H9 (cell line): Measurements from ENCODE around the gene SCAF1. TPM values are rescaled to one million over a fixed set of nuclear protein-coding genes. Genes with fewer than 3 reads are reported as not detected.

Source experiments
- DNase-seq: peaks from one replicate; pipeline ENCODE4 v3.0.0-alpha.2; 2017
- H2AFZ ChIP-seq: one replicate; pipeline ENCODE4 v1.6.1; 2013; ENCODE audit warnings: mild to moderate bottlenecking, low read length, control low read depth, moderate library complexity
- H2AK5ac ChIP-seq: 2 replicates; pipeline ENCODE4 v1.6.1; 2013; ENCODE audit warnings: low read length, control low read depth, mixed read lengths; ENCODE audit not compliant: insufficient read length
- H2BK120ac ChIP-seq: one replicate; pipeline ENCODE4 v1.6.1; 2013; ENCODE audit warnings: low read depth, mild to moderate bottlenecking, low read length, control low read depth, inconsistent platforms; ENCODE audit not compliant: poor library complexity, severe bottlenecking
- H2BK12ac ChIP-seq: 2 replicates; pipeline ENCODE4 v1.6.1; 2013; ENCODE audit warnings: low read length, control low read depth, mixed read lengths, low read depth; ENCODE audit not compliant: insufficient read length
- H2BK15ac ChIP-seq: 2 replicates; pipeline ENCODE4 v1.6.1; 2013; ENCODE audit warnings: low read depth, low read length, control low read depth
- H2BK20ac ChIP-seq: one replicate; pipeline ENCODE4 v1.6.1; 2013; ENCODE audit warnings: low read depth, mild to moderate bottlenecking, low read length, control low read depth, inconsistent platforms; ENCODE audit not compliant: poor library complexity, severe bottlenecking
- H2BK5ac ChIP-seq: 2 replicates; pipeline ENCODE4 v1.6.1; 2013; ENCODE audit warnings: low read length, control low read depth, mixed read lengths; ENCODE audit not compliant: insufficient read length
- H3K14ac ChIP-seq: 2 replicates; pipeline ENCODE4 v1.6.1; 2013; ENCODE audit warnings: low read length, control low read depth; ENCODE audit not compliant: insufficient read depth
- H3K18ac ChIP-seq: 2 replicates; pipeline ENCODE4 v1.6.1; 2013; ENCODE audit warnings: low read depth, mild to moderate bottlenecking, mixed read lengths, low read length, control low read depth; ENCODE audit not compliant: insufficient read length
- H3K23ac ChIP-seq: 2 replicates; pipeline ENCODE4 v1.6.1; 2013; ENCODE audit warnings: low read length, control low read depth, mixed read lengths, low read depth; ENCODE audit not compliant: insufficient read length
- H3K23me2 ChIP-seq: 2 replicates; pipeline ENCODE4 v1.6.1; 2013; ENCODE audit warnings: low read depth, mild to moderate bottlenecking, mixed read lengths, low read length, control low read depth; ENCODE audit not compliant: insufficient read length, poor library complexity, severe bottlenecking
- H3K27ac ChIP-seq: 2 replicates; pipeline ENCODE4 v1.5.1; 2013; ENCODE audit warnings: low read length, control low read depth, mixed read lengths, low read depth; ENCODE audit not compliant: insufficient read length
- H3K27me3 ChIP-seq: 2 replicates; pipeline ENCODE4 v1.6.1; 2013; ENCODE audit warnings: low read length, control low read depth, inconsistent platforms; ENCODE audit not compliant: insufficient read depth
- H3K4ac ChIP-seq: 2 replicates; pipeline ENCODE4 v1.6.1; 2013; ENCODE audit warnings: low read depth, mild to moderate bottlenecking, control low read depth, inconsistent platforms, low read length, moderate library complexity
- H3K4me1 ChIP-seq: 2 replicates; pipeline ENCODE4 v1.6.1; 2013; ENCODE audit warnings: low read length, control low read depth, inconsistent platforms; ENCODE audit not compliant: insufficient read depth
- H3K4me2 ChIP-seq: 2 replicates; pipeline ENCODE4 v1.6.1; 2013; ENCODE audit warnings: low read length, control low read depth, mixed read lengths; ENCODE audit not compliant: insufficient read length, insufficient read depth
- H3K56ac ChIP-seq: 2 replicates; pipeline ENCODE4 v1.6.1; 2013; ENCODE audit warnings: low read depth, mild to moderate bottlenecking, mixed read lengths, low read length, control low read depth; ENCODE audit not compliant: insufficient read length
- H3K79me1 ChIP-seq: 2 replicates; pipeline ENCODE4 v1.6.1; 2013; ENCODE audit warnings: low read depth, mild to moderate bottlenecking, moderate library complexity, low read length, control low read depth, inconsistent platforms; ENCODE audit not compliant: insufficient read depth, poor library complexity, severe bottlenecking
- H3K79me2 ChIP-seq: 2 replicates; pipeline ENCODE4 v1.6.1; 2013; ENCODE audit warnings: low read length, control low read depth, inconsistent platforms; ENCODE audit not compliant: insufficient read depth
- H3K9ac ChIP-seq: 2 replicates; pipeline ENCODE4 v1.6.1; 2013; ENCODE audit warnings: low read length, control low read depth, mixed read lengths; ENCODE audit not compliant: insufficient read length; ENCODE audit errors: extremely low read depth
- H3K9me3 ChIP-seq: one replicate; pipeline ENCODE4 v1.6.1; 2013; ENCODE audit warnings: low read depth, low read length, inconsistent platforms; ENCODE audit not compliant: control insufficient read depth
- H3T11ph ChIP-seq: one replicate; pipeline ENCODE4 v1.6.1; 2013; ENCODE audit warnings: mild to moderate bottlenecking, low read length, control low read depth, inconsistent platforms
- H4K20me1 ChIP-seq: one replicate; pipeline ENCODE4 v1.6.1; 2013; ENCODE audit not compliant: control insufficient read depth, insufficient read length, insufficient read depth
- H4K5ac ChIP-seq: 2 replicates; pipeline ENCODE4 v1.6.1; 2013; ENCODE audit warnings: low read depth, mild to moderate bottlenecking, mixed read lengths, low read length, control low read depth; ENCODE audit not compliant: insufficient read length
- H4K8ac ChIP-seq: replicated peaks from 2 replicates; pipeline ENCODE4 v1.6.1; 2013; ENCODE audit warnings: low read length, control low read depth, mixed read lengths, low read depth; ENCODE audit not compliant: insufficient read length
- H4K91ac ChIP-seq: 2 replicates; pipeline ENCODE4 v1.6.1; 2013; ENCODE audit warnings: low read depth, mild to moderate bottlenecking, moderate library complexity, mixed read lengths, low read length, control low read depth; ENCODE audit not compliant: insufficient read length
- H3K27ac Mint-ChIP-seq, 3 experiments: 2 replicates in 2 of 3; 3 replicates in 1 of 3; pipeline ENCODE4 v1.8.0; 2020 to 2021; ENCODE audit warnings: mixed read lengths in 3 of 3, mild to moderate bottlenecking in 1 of 3, moderate library complexity in 1 of 3
- H3K27me3 Mint-ChIP-seq: 2 replicates; pipeline ENCODE4 v1.8.0; 2021; ENCODE audit warnings: low read depth, mild to moderate bottlenecking, moderate library complexity, mixed read lengths
- H3K36me3 Mint-ChIP-seq, 3 experiments: 2 replicates in 2 of 3; 3 replicates in 1 of 3; pipeline ENCODE4 v1.8.0; 2020 to 2021; ENCODE audit warnings: low read depth in 3 of 3, mixed read lengths in 3 of 3; ENCODE audit not compliant: insufficient read depth in 1 of 3
- H3K4me1 Mint-ChIP-seq, 2 experiments: 2 replicates each; pipeline ENCODE4 v1.8.0; 2020; ENCODE audit warnings: mixed read lengths in 2 of 2
- H3K4me3 Mint-ChIP-seq, 2 experiments: 2 replicates in 1 of 2; 3 replicates in 1 of 2; pipeline ENCODE4 v1.8.0; 2020 to 2021; ENCODE audit warnings: mild to moderate bottlenecking in 2 of 2, mixed read lengths in 2 of 2, moderate library complexity in 1 of 2
- H3K9me3 Mint-ChIP-seq, 2 experiments: 2 replicates in 1 of 2; 3 replicates in 1 of 2; pipeline ENCODE4 v1.8.0; 2020; ENCODE audit warnings: mild to moderate bottlenecking in 2 of 2, mixed read lengths in 2 of 2, moderate library complexity in 1 of 2
- WGBS: extraction: QIAGEN DNeasy Blood & Tissue Kit; methylation state at CpG from one replicate; pipeline ENCODE4 v1.1.7; 2013; ENCODE audit warnings: missing lambda C conversion rate, low lambda C conversion rate, mixed read lengths; ENCODE audit not compliant: insufficient read length; ENCODE audit errors: extremely low coverage; 5-methylcytosine and 5-hydroxymethylcytosine counted together
- total RNA-seq: library from RNA; stranded (reverse); gene quantifications from 2 replicates; pipeline ENCODE4 v1.2.1, GENCODE V29; 2021
- TF ChIP-seq, protein P1 (sequence below): fragments of 200-600 bp; sonication (generic); conservative IDR thresholded peaks from 3 replicates; pipeline ENCODE4 v1.8.0; 2021; ENCODE audit warnings: antibody characterized with exemption, mild to moderate bottlenecking

SCAF1 gene
- total RNA-seq, 1 experiment from 2014 or later = 85.3 TPM

DNA sequence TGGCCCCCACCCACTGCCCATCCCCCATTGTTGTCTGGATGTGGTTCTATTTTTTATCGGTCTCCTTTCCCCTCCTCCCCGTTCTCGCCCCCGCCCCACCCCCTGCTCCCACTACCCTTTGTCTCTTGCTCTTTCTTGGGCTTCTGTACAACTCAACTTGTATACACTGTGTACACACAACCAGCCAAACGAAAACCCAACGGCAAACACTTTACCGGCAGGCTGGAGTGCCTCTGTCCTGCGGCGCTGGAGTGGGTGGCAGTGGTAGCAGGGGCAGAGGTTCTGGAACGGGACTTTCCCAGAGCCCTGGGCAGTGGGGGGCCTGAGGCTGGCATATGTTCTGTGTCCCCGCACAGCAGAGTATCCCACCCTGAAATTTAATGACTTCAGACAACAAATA lies 15.8 kb upstream of the SCAF1 start:
- no peaks in the 10 kb centered on the region for H3K79me1 ChIP-seq
- no peak overlapping the region for H3K4ac ChIP-seq
- H2BK12ac ChIP-seq = no peak overlapping the region
- H3K4me2 ChIP-seq = no peak overlapping the region
- H4K20me1 ChIP-seq = peaks cover 2% of the 10 kb centered on the region
- no peak overlapping the region for H3K27ac ChIP-seq
- no peak overlapping the region for H2BK20ac ChIP-seq
- Mint-ChIP-seq H3K9me3 (no peaks in the 10 kb centered on the region), H3K4me1 (peaks cover 4 to 7% of the 10 kb centered on the region in 2 experiments), H3K36me3 (peaks cover 29 to 56% (median 55%) of the 10 kb centered on the region in 3 experiments), H3K4me3 (no peak overlapping the region), H3K27ac (no peak overlapping the region), H3K27me3 (no peaks in the 10 kb centered on the region; the same call in 1 of the 2 replicates)
- no peak overlapping the region for H2AFZ ChIP-seq
- H4K8ac ChIP-seq = no peak overlapping the region
- H3T11ph ChIP-seq = no peak overlapping the region
- no CpG with 5 or more reads among the region's 11 CpGs for WGBS
- H3K27me3 ChIP-seq = no peaks in the 10 kb centered on the region
- H4K91ac ChIP-seq = no peak overlapping the region
- no peak overlapping the region for H2AK5ac ChIP-seq
- no peak overlapping the region for H3K56ac ChIP-seq
- H3K9me3 ChIP-seq = no peaks in the 10 kb centered on the region
- H2BK120ac ChIP-seq = no peak overlapping the region
- DNase-seq = no peak
- no peak overlapping the region for H3K9ac ChIP-seq
- H3K79me2 ChIP-seq = no peaks in the 10 kb centered on the region
- TF ChIP-seq, protein P1, sequence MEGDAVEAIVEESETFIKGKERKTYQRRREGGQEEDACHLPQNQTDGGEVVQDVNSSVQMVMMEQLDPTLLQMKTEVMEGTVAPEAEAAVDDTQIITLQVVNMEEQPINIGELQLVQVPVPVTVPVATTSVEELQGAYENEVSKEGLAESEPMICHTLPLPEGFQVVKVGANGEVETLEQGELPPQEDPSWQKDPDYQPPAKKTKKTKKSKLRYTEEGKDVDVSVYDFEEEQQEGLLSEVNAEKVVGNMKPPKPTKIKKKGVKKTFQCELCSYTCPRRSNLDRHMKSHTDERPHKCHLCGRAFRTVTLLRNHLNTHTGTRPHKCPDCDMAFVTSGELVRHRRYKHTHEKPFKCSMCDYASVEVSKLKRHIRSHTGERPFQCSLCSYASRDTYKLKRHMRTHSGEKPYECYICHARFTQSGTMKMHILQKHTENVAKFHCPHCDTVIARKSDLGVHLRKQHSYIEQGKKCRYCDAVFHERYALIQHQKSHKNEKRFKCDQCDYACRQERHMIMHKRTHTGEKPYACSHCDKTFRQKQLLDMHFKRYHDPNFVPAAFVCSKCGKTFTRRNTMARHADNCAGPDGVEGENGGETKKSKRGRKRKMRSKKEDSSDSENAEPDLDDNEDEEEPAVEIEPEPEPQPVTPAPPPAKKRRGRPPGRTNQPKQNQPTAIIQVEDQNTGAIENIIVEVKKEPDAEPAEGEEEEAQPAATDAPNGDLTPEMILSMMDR = no peak
- H3K18ac ChIP-seq = no peak overlapping the region
- H3K4me1 ChIP-seq = no peaks in the 10 kb centered on the region
- no peak overlapping the region for H2BK15ac ChIP-seq
- no peak overlapping the region for H2BK5ac ChIP-seq
- H3K23me2 ChIP-seq = no peaks in the 10 kb centered on the region
- H4K5ac ChIP-seq = no peak overlapping the region
- no peak overlapping the region for H3K23ac ChIP-seq
- no peak overlapping the region for H3K14ac ChIP-seq
